Measurements from ENCODE around the gene MAVS.
"Not testable (repeated sequence)": the region's sequence is repeated elsewhere in the genome, so short reads cannot be mapped to it uniquely, and the experiment has no call there.

Gene MAVS

GRCh38 chr20:3890999-3891929, 44.6 kb downstream of the MAVS start:
- H3K4me3 ChIP-seq (ENCODE audit: low read length), result peak overlapping the region; percentile 93
- peaks cover 56% of the 10 kb centered on the region for H4K20me1 ChIP-seq (ENCODE audit: insufficient read depth, low read length)
- peak overlapping the region; percentile 79 for H3K27ac ChIP-seq (ENCODE audit: low read length)
- TF ChIP-seq EZH2phosphoT487 (IDR thresholded peaks at IDR 0.05; ENCODE audit: low read depth), result no peak
- TF ChIP-seq CTCF (IDR thresholded peaks at IDR 0.05; ENCODE audit: low read depth, low read length), result no peak
- H3K9me3 ChIP-seq (ENCODE audit: insufficient read depth, low read length), result no peaks in the 10 kb centered on the region
- peak overlapping the region; percentile 95 for H3K9ac ChIP-seq (ENCODE audit: low read length)
- peaks cover 29% of the 10 kb centered on the region for H3K4me1 ChIP-seq (ENCODE audit: low read length)
- peaks cover 41% of the 10 kb centered on the region for H3K36me3 ChIP-seq (replicated peaks; ENCODE audit: low read depth, low read length)
- H3K27me3 ChIP-seq (ENCODE audit: low read depth, low read length), result no peaks in the 10 kb centered on the region
- no peak overlapping the region for H2AFZ ChIP-seq (ENCODE audit: low read depth, low read length)
- peaks cover 88% of the 10 kb centered on the region for H3K79me2 ChIP-seq (ENCODE audit: low read length)
- peak overlapping the region; percentile 92 for H3K4me2 ChIP-seq (ENCODE audit: low read length)

GRCh38 chr20:3894796-3895195, 48.2 kb downstream of the MAVS start:
- Histone ChIP-seq H3K79me2 (ENCODE audit: low read length) (peaks cover 100% of the 10 kb centered on the region), H3K36me3 (replicated peaks; ENCODE audit: low read depth, low read length) (peaks cover 48% of the 10 kb centered on the region), H3K4me3 (ENCODE audit: low read length) (no peak overlapping the region), H3K4me1 (ENCODE audit: low read length) (peaks cover 31% of the 10 kb centered on the region), H3K9me3 (ENCODE audit: insufficient read depth, low read length) (no peaks in the 10 kb centered on the region), H3K9ac (ENCODE audit: low read length) (no peak overlapping the region), H2AFZ (ENCODE audit: low read depth, low read length) (no peak overlapping the region), H3K27ac (ENCODE audit: low read length) (no peak overlapping the region), H3K27me3 (ENCODE audit: low read depth, low read length) (no peaks in the 10 kb centered on the region), H3K4me2 (ENCODE audit: low read length) (no peak overlapping the region), H4K20me1 (ENCODE audit: insufficient read depth, low read length) (peaks cover 91% of the 10 kb centered on the region)
- TF ChIP-seq EZH2phosphoT487 (IDR thresholded peaks at IDR 0.05; ENCODE audit: low read depth), result no peak
- no peak for TF ChIP-seq CTCF (IDR thresholded peaks at IDR 0.05; ENCODE audit: low read depth, low read length)

GRCh38 chr20:3896302-3896701, 49.7 kb downstream of the MAVS start:
- Histone ChIP-seq H3K27ac (ENCODE audit: low read length) (no peak overlapping the region), H3K9me3 (ENCODE audit: insufficient read depth, low read length) (no peaks in the 10 kb centered on the region), H3K36me3 (replicated peaks; ENCODE audit: low read depth, low read length) (peaks cover 47% of the 10 kb centered on the region), H3K9ac (ENCODE audit: low read length) (no peak overlapping the region), H3K4me3 (ENCODE audit: low read length) (no peak overlapping the region), H3K4me1 (ENCODE audit: low read length) (peaks cover 37% of the 10 kb centered on the region), H3K4me2 (ENCODE audit: low read length) (no peak overlapping the region), H4K20me1 (ENCODE audit: insufficient read depth, low read length) (peaks cover 92% of the 10 kb centered on the region), H2AFZ (ENCODE audit: low read depth, low read length) (no peak overlapping the region), H3K79me2 (ENCODE audit: low read length) (peaks cover 100% of the 10 kb centered on the region), H3K27me3 (ENCODE audit: low read depth, low read length) (no peaks in the 10 kb centered on the region)
- TF ChIP-seq CTCF (IDR thresholded peaks at IDR 0.05; ENCODE audit: low read depth, low read length) (no peak), EZH2phosphoT487 (IDR thresholded peaks at IDR 0.05; ENCODE audit: low read depth) (no peak)

- Histone ChIP-seq H3K27me3 (ENCODE audit: low read depth, low read length) (no peaks in the 10 kb centered on the region), H3K9me3 (ENCODE audit: insufficient read depth, low read length) (no peaks in the 10 kb centered on the region), H3K4me3 (ENCODE audit: low read length) (no peak overlapping the region), H3K27ac (ENCODE audit: low read length) (no peak overlapping the region), H2AFZ (ENCODE audit: low read depth, low read length) (no peak overlapping the region), H3K79me2 (ENCODE audit: low read length) (peaks cover 100% of the 10 kb centered on the region), H3K9ac (ENCODE audit: low read length) (no peak overlapping the region), H3K4me2 (ENCODE audit: low read length) (no peak overlapping the region), H3K36me3 (replicated peaks; ENCODE audit: low read depth, low read length) (peaks cover 41% of the 10 kb centered on the region), H3K4me1 (ENCODE audit: low read length) (peaks cover 38% of the 10 kb centered on the region), H4K20me1 (ENCODE audit: insufficient read depth, low read length) (peaks cover 92% of the 10 kb centered on the region)
- TF ChIP-seq EZH2phosphoT487 (IDR thresholded peaks at IDR 0.05; ENCODE audit: low read depth) (no peak), CTCF (IDR thresholded peaks at IDR 0.05; ENCODE audit: low read depth, low read length) (no peak)
Measured at GRCh38 chr20:3896853-3897583, 50.4 kb downstream of the MAVS start.

- H3K4me1 ChIP-seq (ENCODE audit: low read length), result peaks cover 38% of the 10 kb centered on the region
- not testable (repeated sequence) for H3K9ac ChIP-seq (ENCODE audit: low read length); H3K4me3 ChIP-seq (ENCODE audit: low read length); H3K9me3 ChIP-seq (ENCODE audit: insufficient read depth, low read length); H3K27me3 ChIP-seq (ENCODE audit: low read depth, low read length); H3K4me2 ChIP-seq (ENCODE audit: low read length); H2AFZ ChIP-seq (ENCODE audit: low read depth, low read length); H3K27ac ChIP-seq (ENCODE audit: low read length)
- H3K79me2 ChIP-seq (ENCODE audit: low read length), result peaks cover 100% of the 10 kb centered on the region
- H3K36me3 ChIP-seq (replicated peaks; ENCODE audit: low read depth, low read length), result peaks cover 33% of the 10 kb centered on the region
- H4K20me1 ChIP-seq (ENCODE audit: insufficient read depth, low read length), result peaks cover 92% of the 10 kb centered on the region
Measured at GRCh38 chr20:3898181-3898580, 51.5 kb downstream of the MAVS start.

Measured in OCI-LY3 (cell line).